ENCODE results near the gene TBC1D14.

The TBC1D14 gene, protein sequence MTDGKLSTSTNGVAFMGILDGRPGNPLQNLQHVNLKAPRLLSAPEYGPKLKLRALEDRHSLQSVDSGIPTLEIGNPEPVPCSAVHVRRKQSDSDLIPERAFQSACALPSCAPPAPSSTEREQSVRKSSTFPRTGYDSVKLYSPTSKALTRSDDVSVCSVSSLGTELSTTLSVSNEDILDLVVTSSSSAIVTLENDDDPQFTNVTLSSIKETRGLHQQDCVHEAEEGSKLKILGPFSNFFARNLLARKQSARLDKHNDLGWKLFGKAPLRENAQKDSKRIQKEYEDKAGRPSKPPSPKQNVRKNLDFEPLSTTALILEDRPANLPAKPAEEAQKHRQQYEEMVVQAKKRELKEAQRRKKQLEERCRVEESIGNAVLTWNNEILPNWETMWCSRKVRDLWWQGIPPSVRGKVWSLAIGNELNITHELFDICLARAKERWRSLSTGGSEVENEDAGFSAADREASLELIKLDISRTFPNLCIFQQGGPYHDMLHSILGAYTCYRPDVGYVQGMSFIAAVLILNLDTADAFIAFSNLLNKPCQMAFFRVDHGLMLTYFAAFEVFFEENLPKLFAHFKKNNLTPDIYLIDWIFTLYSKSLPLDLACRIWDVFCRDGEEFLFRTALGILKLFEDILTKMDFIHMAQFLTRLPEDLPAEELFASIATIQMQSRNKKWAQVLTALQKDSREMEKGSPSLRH

DNA sequence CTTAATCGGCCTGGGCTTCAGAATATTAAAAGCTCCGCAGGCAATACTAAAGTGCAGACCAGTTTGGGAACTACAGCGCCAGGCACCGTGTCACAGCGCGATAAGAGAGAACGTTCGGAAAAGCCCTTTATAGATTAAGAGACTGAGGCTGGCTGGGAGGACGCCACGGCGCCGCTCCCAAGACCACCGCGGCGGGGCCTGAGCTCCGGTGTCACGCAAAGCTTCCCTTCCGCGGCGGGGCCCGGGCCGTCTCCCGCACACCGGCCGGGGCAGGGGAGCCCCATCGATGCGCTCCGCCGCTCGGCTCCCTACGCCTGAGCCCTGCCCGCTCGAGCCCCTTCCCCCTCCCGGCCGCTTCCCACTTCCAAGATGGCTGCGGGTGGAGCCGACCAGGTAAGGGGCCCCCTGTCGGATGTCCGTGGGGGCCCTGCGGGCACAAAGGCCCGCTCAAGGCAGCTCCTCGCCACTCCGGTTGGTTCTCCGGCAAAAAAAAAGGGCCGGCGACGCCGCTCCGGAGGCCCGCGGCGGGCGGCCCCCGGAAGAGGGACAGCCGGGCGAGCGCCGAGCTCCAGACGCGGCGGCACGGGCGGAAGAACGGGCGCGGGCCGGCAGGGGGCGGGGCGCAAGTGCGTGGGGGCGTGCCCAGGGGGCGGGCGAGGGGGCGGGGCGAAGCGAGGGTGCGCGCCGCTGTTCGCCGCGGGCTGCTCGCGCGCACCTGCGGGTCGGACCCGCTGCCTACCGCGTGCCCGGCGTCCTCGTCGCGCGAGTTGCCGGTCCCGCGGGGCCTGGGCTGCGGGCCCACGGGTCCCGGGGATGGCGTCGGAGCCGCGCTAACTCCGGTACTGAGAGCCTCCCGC, at the start of gene TBC1D14:
TBC1D14 (plus strand) TSS at position 714 of the 857 bp plus-strand sequence. CDS start 13,564 bp downstream, outside the sequence.
- DNase-seq = peak; percentile 89
- peak; percentile 89 for ATAC-seq

DNA sequence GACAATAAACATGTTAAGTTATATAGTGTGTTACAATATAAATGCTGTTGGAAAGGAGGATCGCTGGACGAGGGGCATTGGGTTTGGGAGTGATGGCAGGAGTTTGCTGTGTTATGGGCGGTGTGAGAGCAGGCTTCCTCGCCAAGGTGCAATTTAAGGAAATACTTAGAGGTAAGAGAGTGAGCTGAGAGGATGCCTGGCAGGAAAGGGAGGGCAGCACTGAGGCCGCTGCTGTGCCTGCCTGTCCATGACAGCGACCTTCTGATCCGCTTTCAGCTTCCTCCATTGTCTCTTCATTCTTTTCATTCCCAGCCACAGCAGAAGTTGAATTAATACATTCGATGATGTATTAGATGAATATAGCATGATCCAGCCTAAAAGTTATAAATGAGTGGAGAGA, 41.2 kb upstream of the TBC1D14 start:
- DNase-seq (no peak), ATAC-seq (no peak)

DNA sequence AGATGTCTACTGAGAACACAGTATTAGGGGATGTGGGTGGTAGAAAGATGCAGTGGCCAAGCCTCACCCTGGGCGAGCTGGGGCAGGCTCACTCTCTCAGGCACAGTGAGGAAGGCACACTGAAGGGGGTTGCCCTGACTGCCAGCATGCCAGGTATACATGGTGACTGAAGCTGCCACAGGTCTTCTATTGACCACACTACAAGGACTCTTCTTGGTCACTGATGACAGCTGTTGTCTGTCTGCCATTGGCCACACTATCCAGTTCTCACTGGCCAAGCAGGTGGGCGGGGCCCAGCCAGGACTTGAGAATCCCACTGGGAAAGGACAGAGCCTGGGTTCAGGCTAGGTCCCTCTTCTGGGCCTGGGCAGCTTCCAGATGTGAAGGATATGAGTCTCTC, 39.7 kb upstream of the TBC1D14 start:
- no peak for ATAC-seq
- DNase-seq = no peak

DNA sequence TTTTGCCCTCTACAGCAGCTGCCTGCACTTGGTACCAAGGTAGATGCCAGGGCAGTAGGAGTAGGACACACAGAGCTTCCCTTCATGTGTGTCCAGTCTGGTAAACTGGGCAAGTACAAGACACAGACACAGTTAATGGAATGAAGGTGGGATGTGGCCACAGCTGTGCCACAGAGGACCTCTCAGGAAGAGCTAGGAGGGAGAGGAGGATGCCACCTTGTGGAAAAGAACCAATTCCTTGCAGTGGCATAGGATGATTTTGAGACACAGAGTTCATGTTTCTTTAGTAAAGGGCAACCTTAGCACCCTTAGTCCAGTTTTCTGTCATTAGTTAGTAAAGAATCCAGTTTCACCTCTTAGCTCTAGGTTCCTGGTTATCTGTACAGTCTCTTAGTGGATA, 36.3 kb upstream of the TBC1D14 start:
- DNase-seq = no peak
- ATAC-seq = no peak

DNA sequence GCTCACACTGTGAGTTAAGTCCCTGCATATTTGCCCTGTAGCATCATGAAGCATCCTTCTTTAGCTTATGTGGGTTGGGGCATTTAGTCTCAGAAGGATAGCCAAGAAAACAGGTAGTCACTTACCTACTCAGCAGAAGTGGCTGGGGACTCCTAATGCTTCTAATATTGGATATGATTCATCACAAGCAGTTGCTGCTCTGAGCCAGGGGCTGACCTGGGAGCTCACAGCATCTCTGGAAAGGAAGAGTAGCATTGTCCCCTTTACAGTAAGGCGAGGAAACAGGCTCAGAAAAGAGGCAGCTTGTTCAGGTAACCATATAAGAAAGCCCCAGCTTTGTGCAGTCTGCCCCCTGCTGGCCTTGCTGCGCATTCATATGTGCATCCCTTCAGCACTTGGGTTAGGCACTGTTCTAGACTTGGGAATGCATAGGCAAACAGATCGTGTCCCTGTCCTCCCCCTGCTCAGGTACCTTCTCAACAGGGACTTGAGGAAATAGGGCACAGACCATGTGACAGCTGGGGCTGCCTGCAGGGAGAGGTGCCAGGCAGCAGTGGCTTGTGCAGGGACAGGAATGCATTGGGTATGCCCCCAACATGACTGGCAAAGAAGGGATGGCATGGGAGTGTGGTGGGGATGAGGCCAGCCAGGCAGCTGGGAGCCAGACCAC, 35.7 kb upstream of the TBC1D14 start:
- peak; percentile 77 for ATAC-seq

DNA sequence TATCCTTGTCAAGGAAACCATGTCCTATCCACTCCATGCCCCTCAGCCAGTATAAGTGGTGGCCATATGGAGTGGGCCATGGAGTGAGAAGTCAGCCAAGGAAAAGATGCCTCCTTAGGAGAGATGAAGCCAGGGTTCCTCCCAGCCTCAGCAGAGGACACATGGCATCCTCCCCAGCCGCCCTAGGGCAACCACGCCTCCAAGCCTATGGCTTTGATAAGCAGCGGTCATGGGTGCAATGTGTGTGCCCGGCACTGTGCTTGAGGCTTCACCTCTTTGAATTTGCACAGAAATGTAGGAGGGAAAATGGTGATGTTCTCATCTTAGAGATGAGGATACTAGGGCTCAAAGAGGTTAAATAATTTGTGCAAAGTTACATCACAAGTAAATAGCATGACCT, 34.6 kb upstream of the TBC1D14 start:
- ATAC-seq (no peak), DNase-seq (no peak)

More for the DNA sequence above, 35.7 kb upstream of the TBC1D14 start:
- DNase-seq = peak; percentile 83

DNA sequence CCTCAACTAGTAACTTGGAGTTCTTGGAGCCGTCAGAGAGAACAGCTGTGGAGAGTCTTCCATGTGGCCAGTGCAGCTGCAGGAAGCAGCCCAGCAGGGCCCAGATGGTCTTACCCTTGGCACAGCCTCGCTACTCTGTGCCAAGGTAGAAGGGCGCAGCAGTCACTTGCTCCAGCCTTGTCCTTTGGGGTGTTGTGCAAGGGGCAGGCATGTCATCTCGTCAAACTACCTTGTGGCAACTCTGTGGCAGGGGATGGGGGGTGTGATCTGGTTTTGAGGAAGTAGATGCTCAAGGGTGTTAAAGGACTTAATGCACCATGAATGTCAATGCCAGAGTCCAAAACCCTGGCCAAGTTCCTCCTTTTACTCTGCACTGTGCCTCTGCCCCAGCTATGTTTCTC, 34.2 kb upstream of the TBC1D14 start:
- ATAC-seq (no peak), DNase-seq (no peak)

DNA sequence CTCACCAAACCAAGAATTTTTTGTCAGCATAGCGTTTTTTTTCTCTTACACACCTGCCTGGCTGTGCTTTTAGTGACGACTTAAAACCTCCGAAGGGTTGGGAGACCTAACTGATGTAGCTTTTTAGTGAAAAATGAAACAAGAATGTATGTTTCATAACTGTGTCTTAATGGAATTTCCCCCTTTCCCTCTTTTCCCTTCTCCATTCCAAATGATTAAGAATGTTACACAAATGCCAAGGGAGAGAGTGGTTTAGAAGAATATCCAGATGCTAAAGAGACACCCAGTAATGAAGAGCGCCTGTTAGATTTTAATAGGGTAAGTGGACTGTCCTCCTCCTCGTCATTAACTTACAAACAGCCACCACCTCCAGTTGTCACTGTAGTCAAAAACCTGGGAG, 33.2 kb upstream of the TBC1D14 start:
- ATAC-seq (no peak), DNase-seq (no peak)

DNA sequence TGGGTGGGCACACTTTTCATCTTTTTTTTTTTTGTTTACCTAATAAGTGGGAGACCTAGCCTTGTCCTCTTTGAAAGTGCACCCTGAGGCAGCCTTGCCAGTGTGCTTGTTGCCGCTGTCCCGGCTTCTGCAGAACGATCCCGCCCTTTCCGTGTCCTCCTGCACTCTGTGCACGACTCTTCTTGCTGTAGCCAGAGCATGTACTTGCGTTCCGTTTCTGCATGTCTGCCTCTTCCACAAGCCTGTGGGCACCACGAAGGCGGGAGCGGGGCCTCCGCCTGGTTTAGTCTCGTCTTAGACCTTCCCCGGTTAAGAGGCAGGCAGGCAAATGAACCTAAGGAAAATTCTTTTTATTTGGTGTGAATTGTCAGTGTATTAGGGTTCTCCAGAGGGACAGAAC, 32.6 kb upstream of the TBC1D14 start:
- no peak for ATAC-seq
- DNase-seq = no peak

DNA sequence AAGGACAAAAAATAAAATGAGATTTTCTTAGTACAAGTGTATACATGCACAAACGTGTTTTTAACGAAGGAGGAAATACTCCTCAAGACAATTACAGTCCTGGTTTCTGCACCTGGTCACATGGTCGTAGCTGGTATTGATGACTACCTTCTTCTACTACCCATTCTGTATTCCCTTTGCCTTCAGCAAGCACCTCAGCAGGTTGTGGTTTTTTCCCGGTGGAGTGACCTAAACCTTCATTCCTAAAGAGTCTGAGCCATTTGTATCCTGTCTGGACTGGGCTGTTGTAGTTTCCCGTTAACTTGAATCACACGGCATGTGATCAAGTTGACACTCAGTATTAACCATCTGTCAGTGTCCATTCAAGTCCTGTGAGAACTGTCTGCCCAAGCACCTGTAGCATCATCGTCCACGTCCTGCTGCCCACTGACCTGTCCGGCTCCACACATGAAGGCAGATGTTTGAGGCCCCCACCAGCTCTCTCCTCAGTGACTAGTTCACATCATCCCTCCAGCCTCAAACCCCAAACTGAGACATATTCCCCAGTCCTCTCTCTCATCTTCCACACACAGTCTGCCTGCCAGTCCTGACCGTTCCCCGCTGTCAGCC, 31.1 kb upstream of the TBC1D14 start:
- ATAC-seq = no peak
- DNase-seq = no peak

DNA sequence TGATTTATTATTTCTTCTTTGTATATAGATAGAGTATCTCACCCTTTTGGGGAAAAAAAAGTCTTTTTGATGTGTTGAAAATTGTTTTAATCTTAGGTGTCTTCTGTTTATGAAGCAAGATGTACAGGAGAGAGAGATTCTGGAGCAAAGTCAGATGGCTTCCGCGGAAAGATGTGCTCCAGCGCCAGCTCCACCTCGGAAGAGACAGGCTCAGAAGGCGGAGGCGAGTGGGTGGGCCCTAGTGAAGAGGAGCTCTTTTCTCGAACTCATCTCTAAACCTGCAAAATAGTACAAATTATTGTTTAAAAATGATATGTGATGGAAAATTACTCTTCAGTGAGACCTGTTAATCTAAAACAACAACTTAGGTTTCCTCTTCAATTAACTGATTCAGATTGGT, 28.9 kb upstream of the TBC1D14 start:
- ATAC-seq = no peak
- DNase-seq = no peak

DNA sequence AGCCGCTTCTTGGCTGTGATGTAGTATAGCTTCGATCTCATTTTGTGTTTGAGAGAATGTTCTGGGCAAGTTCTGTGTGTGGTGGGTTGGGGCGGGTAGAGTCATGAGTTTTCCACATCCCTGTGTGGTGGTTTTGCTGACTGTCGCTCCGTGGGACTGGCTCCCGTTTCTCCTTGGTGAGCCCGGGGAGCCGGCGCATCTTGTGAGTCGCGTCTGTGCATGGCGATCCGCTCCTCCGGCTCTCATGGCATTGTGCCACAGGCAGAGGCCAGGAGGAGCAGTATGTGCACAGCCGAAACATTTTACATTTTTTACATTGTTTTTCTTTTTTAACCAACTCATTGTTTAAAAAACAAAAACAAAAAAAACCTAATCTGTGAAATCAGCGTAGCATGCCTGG, 27.7 kb upstream of the TBC1D14 start:
- no peak for DNase-seq
- no peak for ATAC-seq

DNA sequence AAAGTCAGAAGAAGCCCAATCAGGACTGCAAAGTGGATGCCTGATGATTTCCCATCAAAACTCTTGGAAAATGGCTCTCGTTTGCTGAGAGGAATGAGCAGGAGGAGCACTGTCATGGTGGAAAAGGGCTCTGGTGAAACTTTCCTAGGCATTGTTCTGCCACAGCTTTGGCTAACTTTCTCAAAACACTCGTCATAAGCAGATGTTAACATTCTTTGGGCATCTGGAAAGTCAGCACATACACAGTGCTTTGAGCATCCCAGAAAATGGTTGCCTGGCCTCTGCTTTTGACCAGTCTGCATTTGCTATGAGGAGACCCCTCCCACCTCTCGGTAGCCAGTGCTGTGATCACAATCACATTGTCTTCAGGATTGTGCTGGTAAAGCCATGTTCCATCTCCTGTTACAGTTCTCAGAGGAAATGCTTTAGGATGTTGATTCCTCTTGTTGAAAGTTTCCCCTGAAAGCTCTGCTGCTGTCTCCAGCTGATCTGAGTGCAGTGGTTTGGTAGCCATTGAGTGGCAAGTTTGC, 25.2 kb upstream of the TBC1D14 start:
- DNase-seq = no peak

DNA sequence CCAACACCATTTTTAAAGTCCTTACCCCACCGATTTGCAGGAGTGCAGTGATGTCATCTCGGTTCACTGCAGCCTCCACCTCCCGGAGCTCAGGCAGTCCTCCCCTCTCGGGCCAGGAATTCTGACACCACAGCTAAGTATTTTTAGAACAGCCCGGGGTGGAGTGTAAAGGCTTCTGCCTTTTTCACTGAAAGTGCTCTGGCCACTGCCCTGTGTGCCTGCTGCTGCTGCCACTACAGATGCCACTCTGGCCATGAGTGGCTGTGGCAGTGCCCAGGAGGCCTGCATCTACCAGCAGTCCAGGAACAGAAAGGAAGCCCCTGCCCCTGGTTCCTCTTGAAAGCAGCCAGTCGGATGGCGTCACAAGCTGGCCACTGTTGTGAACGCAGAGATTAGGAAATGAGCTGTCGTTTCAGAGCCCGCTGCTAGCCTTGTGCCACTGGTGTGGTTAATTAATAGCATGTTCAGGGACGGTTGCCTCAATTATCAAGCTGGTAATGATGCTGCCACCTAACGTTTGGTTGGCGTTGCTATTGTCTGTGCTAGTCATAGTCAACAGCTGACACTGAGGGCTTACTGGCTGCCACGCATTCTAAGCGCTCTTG, 23.6 kb upstream of the TBC1D14 start:
- ATAC-seq (peak; percentile 49), DNase-seq (no peak)

More for the DNA sequence above, 25.2 kb upstream of the TBC1D14 start:
- ATAC-seq = no peak

DNA sequence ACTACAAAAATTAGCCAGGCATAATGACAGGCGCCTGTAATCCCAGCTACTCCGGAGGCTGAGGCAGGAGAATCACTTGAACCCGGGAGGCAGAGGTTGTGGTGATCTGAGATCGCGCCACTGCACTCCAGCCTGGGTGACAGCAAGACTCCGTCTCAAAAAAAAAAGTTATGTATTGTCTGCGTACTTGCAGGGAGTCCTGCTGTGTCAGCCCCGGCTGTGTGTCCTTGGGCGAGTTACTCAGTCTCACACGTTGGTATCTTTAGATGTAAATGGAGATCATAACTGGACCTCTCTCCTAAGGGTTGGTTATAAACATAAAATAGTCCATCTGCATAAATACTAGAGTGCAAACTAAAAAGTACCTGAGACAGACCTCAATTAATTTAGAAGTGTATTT, 22.7 kb upstream of the TBC1D14 start:
- ATAC-seq (no peak), DNase-seq (no peak)

DNA sequence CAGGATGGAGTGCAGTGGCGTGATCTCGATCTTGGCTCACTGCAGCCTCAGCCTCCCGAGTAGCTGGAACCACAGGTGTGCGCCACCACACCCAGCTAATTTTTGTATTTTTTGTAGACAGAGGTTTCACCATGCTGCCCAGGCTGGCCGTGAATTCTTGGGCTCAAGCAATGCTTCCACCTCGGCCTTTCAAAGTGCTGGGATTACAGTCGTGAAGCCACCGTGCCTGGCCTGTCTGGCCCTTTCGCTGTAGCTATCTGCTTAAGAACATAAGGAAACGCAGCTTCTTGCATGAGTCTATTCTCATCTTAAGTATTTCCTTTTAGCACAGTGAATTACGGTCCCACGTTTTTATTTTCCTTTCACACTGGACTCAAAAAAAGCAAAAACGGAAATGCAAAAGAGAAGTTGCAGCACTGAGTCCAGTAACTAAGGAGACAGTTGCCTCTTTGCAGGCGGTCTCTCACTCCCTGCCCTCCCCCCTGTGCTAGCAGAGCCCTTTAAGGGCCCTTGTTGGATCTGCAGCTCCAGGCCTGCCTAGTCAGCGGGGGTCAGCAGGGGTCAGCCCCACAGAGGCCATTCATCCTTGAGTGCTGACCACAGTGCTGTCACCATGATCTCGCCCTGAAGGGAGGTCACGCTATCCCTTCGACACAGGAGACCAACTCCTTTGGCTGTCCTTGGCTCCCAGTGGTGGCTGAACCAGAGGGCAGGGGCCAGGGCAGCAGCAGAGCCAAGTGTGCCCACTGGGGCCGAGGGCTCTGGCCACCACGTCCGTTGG, 21.8 kb upstream of the TBC1D14 start:
- DNase-seq (no peak), ATAC-seq (no peak)

DNA sequence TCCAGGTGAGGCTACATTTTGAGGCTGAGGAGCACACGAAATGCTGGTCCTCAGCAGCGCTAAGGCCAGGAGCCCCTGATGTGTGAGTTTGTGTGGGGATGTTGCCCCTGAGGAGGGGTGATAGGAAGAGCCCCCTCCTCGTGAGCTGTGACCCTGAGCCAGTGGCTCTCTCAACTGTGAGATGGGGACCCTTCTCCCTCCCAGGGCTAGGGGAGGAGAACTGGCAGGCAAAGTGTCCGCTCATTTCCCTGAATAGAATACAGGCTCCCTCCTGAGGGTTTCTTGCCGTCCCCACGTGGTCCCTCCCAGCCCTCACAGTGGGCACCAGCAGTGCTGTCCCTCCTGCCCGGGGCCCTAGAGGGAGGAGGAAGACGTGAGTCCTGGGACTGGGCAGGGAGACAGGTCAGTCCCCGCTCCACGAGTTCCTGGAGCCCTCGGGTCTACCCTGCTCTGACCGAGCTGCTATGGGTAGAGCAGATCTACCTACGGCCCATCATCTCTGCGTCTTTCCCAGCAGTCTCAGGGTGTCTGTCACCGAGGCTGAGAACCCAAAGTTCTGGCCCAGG, 21.0 kb upstream of the TBC1D14 start:
- no peak for ATAC-seq
- no peak for DNase-seq

DNA sequence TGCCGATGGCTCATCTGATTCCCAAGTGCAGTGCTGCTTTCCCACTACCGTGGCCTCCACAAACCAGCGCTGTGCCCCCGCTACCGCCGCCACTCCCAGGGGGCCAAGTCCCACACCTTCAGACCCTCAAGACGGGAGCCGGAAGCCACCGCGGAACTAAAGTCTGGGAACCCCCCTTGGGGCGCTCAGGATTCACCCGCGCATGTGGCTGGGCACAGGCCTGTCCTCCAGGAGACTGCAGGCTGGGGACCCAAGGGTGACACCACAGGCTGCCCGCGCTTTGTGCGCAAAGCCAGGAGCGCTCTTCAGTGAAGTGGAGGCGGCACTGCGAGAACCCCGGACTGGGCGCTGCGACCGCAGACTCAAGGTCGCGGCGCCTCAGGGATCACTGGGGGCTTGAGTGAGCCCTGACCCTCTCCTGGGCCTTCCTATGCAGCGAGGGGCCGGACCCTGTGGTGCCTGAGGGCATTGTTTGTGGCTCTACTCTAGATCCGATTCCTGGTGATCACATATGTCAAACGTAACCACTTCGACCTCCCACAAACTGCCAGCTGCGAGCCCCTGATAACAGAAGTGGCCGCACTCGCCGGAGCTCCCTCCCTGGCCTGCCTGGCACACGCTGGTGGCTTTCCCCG, 20.4 kb upstream of the TBC1D14 start:
- ATAC-seq = no peak
- no peak for DNase-seq

DNA sequence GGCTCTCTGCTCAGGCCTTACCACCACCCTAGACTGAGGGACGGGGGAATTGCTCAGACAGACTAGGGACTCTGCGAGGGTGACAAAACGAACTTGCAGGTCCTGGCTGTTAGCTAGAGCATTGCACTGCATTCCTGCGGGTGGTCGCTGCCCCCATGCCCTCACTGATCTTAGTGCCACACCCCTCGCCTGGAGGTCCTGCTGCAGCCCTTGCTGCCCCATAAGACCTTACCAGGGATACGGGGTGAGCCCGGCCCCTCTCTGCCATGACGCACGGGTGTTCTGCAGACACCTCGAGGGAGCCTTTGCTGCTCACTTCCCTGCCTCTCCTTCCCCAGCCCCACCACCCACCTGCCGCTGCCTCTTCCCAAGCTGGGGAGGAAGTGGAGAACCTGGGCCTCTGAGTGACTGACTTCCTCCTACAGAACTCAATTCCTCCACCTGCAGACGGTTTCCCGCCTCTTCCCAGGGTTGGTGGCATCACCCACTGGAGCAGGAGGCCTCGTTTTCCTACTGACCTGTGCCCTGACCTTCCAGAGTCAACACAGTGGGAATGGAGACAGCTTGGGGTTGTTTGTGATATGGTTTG, 19.8 kb upstream of the TBC1D14 start:
- ATAC-seq = no peak
- DNase-seq = no peak

Measured in stimulated activated naive CD8-positive, alpha-beta T cell treated with anti-CD3 and anti-CD28 coated beads, Interleukin-15, Interleukin-2, amounts not matched to agents 100 U/mL and 50 U/mL, for 24 hours (primary cell).